CD4-positive, alpha-beta T cell treated with Interleukin-4 for 4 hours (primary cell): ENCODE results near the gene RBM20.
"Not testable (repeated sequence)": the region's sequence is repeated elsewhere in the genome, so short reads cannot be mapped to it uniquely, and the experiment has no call there.

Experiments
- DNase-seq: peaks from one replicate; pipeline ENCODE4 v3.0.0-alpha.2; 2020

RBM20 gene

DNA sequence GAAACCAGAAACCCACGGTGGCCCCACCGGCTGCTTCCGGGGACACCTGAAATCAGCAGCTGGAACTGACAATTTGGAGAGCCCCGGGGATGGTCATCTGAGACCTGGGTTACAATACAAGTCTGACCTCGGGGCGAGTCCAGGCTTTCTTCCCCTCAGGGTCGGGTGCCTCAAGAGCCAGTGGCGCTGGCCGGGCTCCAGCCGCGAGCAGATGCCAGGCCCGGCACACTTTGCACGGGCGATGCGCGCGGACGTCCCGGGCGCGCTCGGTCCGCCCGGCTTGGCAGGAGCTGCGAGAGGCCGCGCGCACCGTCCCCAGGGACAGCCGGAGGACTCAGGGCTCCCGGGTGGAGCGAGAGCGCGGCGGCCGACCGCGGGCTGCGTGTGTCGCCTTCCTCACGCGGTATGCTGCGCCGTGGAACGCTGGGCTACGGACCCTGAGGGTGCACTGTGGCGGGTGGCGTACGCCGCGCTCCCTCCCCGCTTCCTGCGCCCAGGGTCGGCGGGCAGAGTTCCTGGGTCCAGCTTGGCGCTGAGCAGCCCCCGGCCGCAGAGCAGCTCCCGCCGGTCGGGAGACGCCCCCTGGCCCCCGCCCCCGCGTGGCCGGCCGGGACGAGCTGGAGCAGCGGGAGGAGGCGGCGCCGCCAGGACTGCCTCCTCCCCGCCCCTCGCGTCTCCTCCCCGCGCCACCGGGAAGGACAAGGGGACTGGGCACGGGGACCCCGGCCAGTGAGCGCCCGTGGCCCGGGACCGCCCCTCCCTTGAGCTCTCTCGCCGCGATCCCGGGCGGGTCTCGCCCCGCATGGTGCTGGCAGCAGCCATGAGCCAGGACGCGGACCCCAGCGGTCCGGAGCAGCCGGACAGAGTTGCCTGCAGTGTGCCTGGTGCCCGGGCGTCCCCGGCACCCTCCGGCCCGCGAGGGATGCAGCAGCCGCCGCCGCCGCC lies at the start of gene RBM20:
Gene RBM20, plus strand, starts transcription at position 684 of the 945 bp plus-strand sequence. Its CDS starts 119 bp downstream, at position 803.
- DNase-seq, result no peak

DNA sequence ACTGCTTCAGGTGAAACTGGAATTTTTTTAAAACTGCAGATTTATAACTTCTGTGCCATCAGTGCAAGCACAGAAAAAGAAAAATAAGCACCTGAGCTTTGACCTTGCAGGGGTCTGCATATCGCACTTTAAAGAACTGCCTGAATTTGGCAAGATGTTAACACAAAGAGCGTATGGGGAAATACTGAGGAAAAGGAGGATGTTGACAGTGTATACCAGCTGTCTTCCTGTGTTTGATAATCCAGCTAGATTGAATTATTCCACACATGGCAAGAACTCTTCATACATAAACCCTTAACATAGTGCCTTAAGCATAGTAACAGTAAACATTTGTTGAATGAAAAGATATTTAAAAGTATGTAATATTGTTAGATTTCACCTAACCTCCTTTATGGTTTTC lies 46.7 kb upstream of the RBM20 start:
- DNase-seq, result no peak

DNA sequence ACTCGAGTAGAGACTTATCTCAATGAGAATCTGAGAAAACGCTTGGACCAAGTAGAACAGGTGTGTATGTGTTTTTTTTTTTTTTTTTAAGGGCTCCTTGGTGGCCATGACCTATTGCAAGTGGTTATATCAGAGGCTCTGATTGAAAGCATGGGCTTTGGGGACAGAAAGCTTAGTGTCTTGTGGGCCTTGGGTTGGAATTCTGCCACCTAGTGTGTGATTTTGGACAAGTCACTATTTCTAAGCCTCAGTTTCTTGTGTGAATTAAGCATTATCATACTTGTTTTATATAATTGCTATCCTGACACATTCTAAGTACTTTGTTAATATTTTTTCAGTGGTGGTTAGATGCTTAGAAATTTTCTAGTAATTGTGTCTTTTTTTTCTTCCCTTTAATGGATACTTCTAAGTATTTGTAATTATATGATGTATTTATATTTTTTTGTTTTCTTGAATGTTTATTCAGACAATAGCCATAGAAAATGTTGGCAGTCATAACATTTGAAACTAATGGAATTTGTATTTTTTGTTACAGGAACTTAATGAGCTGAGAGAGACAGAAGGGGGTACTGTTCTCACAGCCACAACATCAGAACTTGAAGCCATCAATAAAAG lies 43.5 kb upstream of the RBM20 start:
- DNase-seq, result peak; percentile 47

DNA sequence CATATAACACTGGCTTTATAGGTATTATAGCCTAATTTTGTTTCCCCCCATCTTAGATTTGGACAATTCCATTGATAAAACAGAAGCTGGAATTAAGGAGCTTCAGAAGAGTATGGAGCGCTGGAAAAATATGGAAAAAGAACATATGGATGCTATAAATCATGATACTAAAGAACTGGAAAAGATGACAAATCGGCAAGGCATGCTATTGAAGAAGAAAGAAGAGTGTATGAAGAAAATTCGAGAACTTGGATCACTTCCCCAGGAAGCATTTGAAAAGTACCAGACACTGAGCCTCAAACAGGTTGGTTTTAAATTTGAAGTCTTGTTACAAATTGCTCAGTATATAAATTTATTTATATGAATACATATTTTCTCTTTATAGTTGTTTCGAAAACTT lies 42.6 kb upstream of the RBM20 start:
- no peak for DNase-seq

DNA sequence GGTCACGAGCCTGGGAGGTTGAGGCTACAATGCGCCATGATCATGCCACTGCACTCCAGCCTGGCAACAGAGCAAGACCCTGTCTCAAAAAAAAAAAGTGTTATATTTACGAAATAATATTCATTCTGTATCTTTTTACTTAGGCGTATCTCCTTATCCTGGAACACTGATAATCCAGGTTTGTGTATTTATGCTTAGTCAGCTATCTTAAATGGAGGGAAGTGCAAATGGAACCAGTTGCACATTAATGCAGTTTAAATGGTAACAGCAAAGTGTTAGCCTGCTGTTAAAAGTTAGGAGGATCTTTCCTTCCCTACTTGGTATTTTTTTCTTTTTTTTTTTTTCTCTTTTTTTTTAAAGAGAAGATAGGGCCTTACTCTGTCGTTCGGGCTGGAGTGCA lies 36.0 kb upstream of the RBM20 start:
- DNase-seq, result no peak

DNA sequence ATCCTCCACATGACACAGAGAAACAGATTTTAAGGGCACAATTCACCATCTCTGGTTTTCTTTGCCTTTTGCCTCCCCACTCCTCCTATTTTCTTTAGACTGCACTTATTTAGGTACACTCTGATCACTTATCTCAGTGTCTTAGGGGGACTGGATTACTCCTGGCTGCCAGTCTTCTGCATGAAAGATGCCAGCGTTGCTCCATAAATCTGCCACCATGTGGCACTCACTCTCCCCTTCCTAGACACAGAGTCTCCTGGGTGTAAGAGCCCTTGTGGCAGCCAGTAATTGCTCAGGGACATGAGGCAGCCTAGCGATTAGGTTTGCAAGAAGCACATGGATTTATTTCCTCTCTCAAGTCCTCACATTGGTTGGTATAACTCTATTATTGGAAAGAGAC lies 34.5 kb upstream of the RBM20 start:
- no peak for DNase-seq

DNA sequence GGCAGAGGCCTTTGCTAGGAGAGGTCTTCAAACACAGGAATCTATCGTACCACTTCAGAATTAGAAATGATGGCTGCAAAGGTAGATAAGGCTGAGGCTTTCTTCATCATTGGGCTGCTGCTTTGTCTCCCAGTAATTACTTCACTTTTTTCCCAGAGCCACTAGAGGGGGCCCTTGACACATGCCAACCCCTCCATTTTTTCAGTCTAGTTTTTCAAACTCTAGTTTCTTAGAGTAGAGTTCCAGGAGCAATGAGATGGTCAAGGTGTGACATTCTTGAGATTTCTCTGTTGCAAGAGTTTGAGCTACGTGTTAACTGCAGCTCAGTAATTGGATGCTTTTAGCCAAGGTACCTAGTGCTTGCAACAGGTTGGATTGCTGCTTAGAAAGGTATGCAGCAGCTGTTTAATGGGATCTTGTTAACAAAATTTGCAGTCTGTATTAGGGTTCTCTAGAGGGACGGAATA lies 33.8 kb upstream of the RBM20 start:
- peak; percentile 55 for DNase-seq

DNA sequence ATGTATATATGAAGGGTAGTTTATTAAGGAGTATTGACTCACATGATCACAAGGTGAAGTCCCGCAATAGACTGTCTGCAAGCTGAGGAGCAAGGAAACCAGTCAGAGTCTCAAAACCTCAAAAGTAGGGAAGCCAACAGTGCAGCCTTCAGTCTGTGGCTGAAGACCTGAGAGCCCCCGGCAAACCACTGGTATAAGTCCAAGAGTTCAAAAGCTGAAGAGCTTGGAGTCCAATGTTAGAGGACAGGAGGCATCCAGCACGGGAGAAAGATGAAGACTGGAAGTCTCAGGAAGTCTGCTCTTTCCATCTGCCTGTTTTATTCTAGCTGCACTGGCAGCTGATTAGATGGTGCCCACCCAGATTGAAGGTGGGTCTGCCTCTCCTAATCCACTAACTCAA lies 33.4 kb upstream of the RBM20 start:
- not testable (repeated sequence) for DNase-seq

DNA sequence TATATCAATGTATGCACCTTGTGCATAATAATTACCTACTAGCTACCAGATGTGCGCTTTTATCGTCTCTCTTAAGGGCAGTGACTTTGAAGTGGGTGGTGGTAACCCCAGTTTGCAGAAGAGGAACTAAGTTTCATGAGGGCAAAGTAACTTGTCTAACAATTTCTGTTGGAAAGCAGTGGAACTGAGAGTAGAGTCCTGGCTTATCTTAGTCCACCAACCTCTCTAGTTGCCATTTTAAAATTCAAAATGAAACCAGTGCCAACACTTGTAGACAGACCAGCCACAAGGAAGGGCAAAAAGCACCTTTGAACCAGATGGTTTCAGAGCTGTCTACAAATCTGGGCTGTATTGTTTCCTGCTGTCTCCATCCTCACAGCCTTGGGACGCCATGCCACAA lies 32.0 kb upstream of the RBM20 start:
- DNase-seq, result no peak

DNA sequence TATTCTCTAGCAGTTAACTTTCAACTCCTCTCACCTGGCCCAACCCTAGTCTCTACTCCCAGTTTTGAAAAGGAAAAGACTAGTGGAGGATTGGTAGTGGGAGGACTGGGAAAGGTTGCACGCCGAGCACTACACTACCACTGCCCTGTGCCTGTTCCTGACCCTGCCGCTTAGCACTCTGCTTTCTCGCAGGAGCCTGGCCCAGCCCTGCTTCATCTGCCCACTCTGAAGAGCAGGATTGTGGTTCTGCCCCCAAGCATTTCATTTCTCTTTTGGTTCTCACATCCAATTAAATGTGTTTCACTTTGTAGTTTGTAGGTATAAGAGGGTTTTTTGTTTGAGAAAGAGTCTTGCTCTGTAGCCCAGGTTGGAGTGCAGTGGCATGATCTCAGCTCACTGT lies 31.5 kb upstream of the RBM20 start:
- no peak for DNase-seq

DNA sequence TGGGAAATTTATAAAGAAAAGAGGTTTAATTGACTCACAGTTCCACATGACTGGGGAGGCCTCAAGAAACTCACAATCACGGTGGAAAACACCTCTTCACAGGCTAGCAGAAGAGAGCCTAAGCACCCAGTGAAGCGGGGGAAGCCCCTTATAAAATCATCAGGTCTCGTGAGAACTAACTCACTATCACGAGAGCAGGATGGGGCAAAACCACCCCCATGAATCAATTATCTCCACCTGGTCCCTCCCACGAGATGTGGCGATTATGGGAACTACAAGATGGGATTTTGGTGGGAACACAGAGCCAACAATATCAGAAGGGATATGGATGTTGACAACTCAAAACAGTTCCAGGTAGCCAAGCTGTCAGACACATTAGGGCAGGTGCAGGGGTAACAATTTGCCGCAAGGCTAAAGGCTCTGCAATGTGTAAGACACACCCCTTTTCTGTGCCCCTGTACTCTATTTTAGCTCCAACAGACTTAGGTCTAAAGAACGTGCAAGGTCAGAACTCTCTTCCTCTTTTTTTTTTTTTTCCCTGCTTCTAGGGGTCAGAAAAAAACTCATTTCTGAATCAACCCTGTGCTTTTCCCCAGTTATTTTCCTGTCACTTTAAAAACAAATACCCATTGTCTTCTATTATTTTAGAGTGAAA lies 30.7 kb upstream of the RBM20 start:
- DNase-seq, result no peak

DNA sequence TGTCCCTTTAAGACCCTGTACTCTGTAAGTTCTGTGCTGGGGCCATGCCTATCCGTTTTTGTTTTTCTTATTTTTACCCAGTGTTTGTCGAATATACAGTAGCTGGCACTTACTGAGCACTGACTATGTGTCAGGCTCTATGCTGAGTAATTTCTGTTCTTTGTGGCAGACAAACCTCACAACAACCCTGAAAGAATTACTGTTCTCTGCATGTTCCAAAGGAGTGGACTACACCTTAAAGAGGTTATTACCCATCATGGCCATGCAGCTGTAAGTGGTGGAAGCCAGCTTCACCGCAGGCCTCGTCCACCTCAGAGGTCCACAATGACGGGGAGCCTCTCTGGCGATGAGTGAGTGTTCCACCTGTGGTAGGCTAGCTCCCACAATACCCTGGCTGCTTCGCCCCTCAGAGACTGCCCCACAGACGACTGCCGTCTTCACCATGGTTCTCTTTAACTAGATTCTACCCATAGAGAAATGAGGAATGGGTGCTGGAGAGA lies 30.1 kb upstream of the RBM20 start:
- DNase-seq, result no peak

DNA sequence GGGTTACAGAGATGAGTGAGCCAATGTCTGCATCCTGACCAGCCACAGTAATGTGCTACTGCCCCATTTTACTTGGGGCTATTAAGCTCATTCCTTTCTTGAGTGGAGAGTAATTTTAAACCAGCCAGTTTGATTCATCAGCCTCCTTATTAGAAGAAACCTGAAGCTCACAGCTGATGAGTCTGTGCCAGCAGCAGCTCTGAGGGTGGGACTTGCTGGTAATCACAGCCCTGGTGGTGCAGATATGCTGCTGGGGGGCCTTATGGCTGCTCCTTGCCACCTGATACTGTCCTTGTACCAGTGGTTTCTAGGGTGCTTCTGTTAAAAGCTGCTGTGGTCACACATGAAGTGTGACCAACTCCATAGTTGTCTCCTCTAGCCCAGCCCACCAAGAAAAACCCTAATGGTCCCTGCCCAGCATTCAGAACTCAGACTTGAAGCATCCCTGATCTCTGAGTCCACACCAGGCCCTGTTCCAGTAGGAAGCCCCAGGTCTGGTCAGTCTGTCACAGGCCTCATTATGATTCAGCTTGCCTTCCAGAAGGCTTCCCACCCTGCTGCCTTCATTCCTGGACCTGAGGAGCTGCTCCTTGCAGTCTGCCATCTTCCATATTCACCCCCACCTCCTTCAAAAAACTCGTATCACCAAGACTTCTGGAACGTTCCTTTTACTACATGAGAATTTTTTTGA lies 28.9 kb upstream of the RBM20 start:
- DNase-seq, result no peak

DNA sequence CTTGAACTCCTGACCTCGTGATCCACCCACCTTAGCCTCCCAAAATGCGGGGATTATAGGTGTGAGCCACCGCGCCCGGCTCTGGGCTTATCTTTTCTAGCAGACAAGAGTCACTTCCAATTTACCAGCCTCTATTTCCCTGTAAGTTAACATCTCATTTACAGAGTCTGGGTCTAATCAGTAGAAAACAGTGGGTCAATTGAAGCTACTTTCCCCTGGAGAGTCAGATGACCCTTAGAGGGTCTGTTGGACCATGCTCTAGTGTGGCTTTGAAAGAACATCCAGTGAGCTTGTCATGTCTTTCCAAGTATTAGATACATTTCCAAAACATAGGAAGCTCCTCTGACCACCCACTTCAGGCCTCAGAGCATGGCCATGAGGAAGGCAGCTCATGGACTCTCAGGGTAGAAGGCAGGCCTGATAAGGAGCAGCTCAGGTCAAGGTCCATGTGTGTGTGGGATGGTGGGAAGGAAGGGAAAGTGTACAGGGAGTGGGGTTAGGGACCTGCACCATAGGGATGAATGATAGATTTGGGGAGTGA lies 27.6 kb upstream of the RBM20 start:
- DNase-seq, result no peak

DNA sequence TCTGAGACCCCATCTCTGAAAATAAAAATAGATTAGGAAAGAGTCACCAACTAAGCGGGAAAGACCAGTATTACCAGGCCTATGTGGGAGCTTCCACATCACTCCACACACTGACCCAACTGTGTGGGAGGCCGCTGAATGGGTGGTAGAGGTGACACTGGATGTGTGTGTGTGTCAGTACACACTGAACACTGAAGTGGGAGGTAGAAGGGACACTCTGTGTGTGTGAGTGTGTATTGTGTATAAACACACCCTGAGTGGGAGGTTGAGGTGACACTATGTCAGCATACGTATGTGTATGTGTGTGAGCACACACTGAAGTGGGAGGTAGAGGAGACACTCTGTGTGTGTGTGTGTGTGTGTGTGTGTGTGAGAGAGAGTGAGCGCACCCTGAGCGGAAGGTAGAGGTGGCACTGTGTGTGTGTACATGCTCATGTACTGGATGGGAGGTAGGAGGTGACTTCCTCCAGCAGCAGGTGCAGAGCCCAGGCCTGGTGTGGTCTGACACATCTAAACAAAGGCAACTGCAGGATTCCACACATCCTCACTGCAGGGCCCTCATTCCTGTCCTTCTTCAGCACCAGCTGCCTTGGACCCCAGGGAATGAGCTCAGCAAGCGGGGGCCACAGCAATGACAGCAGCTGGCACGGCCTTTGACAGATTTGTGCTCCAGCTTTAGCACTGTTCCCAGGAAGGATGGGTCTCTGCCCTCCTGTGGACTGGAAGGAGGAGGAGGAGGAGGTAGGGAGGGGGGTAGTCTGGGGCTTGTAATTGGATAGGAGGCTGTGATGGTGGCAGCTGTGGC lies 26.5 kb upstream of the RBM20 start:
- peak; percentile 10 for DNase-seq

DNA sequence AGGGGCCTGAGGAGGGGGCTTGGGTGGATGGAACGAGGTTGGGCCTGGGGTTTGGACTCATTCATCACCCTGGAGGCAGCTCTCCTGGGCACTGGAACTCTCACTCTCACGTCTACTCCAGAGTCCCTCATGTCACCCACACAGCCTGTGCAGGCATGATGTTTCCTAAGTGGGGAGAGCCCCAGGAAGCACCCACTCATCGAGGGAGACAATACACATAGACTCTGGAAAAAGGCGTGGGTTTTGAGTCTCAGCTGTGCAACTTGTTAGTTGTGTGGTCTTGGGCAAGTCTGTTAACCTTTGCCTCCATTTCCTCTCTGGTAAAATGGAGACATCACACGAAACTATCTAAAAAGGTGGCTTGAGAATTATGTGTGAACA lies 25.9 kb upstream of the RBM20 start:
- no peak for DNase-seq

DNA sequence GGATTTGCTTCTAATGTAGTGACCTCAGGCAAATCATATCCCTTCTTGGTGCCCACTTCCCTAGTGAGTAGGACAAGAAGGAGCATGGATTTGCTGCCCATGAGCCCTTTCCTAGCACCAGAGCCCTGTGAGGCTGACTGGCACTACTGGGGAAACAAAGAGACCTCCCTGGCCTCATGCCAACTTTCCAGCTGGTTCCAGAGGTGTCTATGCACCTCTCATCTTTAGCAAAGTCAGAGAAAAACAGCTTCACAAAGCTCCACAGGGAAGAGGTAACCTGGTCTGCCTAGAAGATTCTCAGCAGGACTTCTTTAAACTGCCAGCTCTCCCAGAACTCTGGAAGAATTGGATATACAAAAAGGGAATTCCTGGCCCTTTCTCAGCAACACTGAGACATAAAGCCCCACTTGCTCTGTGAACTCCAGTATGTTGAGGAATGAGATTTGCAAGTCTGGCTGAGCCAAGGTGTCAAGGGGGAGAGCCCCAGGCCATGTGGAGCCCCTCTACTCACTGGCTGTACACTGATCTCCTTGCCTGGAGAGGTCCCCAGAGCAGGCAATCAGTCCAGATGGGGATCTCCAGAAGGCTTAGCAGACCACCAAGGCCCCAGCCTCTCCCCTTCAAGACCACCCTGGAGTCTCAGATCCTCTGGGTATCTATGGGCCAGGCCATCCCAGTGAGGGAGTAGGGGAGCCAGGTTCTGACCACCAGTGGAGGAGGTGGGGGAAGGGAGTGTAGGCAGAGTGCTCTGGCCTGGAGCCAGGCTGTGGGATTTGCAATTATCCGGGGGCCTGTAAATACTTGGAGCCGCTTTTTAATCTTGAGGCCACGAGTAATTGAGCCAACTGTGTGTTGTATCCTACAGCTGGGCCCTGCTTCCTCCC lies 24.4 kb upstream of the RBM20 start:
- no peak for DNase-seq

DNA sequence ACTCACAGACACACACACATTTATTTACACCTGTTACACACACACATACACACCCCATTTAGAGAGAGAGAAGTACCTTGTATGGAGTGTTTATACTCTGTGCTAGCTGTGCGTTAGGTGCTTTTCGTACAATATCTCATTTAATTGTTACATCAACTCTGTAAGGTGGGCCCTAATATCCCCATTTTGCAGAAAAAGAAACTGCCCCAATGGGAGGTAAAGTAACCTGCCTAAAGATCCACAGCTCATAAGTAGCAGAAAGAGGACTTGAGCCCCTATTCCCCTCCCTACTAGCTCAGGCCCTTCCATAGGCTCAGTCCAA lies 23.8 kb upstream of the RBM20 start:
- no peak for DNase-seq

DNA sequence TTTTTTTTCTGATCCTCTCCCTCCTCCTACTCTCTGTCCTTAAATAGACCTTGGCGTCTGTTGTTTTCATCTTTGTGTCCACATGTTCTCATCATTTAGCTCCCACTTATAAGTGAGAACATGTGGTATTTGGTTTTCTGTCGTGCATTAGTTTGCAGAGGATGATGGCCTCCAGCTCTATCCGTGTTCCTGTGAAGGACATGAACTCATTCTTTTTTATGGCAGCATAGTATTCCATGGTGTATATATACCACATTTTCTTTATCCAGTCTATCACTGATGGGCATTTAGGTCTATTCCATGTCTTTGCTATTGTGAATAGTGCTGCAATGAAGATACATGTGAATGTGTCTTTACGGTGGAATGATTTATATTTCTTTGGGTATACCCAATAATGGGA lies 20.8 kb upstream of the RBM20 start:
- not testable (repeated sequence) for DNase-seq

DNA sequence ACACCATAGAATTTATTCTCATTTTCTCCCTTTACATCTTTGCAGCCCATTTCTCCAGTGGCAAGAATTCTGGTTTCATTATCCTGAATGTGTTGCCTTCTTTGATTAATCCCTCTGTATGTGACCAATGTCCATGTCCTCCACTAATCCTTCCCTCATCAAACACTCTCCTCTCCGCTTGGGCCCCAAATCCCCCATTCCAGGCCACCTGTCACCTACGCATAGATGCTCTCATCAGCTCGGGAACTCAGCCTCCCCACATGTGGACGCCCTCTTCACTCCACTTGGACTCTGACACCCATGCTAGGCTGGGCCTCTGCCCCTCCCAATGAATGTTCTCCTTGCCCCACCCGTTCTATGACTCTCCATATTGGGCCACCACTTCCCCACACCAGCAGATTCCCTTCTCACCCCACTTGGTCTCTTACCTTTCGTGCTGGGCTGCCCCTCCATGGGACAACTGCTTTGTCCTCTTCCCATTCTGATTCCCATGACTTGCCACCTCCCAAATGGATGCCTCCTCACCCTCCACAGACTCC lies 18.7 kb upstream of the RBM20 start:
- DNase-seq, result no peak
